DMS 273 treated with DMSO at 0.1 percent for 48 hours (cell line): Measurements from ENCODE around the gene ADH1C.
"Not testable (repeated sequence)": the region's sequence is repeated elsewhere in the genome, so short reads cannot be mapped to it uniquely, and the experiment has no call there.

Experiments
- DNase-seq: peaks from one replicate; lab custom pipeline; 2025; lab: John Stamatoyannopoulos, UW

Gene ADH1C

DNA sequence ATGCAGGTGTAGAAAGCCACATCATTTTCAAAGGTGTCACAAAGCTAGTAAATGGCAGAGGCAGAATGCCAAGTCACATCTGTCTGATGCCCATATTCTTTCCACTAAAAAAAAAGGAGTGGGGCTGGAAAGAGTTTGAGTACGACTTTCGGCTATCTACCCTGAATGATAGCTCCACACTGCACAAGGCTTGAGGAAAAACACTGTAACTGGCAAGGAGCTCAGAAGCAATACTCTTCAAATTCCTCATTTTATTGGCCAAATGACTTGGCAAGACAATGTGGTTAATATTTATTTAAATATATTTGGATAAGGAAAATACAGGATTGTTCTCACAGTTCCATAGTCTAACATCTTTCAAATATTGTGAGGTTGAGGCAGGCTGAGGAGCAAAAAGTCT, 5.4 kb upstream of the ADH1C start:
- DNase-seq, result no peak

DNA sequence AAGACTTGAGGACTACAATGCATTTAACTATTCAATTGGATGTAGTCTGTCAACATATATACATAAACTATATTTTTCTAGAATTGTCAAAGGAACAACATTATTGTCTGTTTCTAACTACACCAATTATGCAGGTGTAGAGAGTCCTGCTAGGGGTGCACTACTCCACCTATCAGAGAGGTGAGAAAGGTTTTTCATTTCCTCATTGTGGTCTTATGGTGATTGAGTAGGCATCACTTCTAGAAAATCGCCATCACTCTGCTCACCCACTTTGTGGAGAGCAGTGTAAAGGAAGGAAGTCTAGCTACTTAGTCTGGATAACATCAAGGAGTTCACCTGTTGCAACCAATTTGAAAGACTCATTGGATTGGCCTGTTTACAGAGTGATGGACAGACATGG, 4.4 kb upstream of the ADH1C start:
- DNase-seq, result no peak

DNA sequence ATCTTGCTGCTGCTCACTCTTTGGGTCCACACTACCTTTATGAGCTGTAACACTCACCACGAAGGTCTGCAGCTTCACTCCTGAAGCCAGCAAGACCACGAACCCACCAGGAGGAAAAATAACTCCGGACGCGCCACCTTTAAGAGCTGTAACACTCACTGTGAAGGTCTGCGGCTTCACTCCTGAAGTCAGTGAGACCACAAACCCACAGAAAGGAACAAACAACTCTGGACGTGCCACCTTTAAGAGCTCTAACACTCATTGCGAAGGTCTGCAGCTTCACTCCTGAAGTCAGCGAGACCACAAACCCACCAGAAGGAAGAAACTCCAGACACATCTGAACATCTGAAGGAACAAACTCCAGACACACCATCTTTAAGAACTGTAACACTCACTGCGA, 3.6 kb upstream of the ADH1C start:
- not testable (repeated sequence) for DNase-seq

DNA sequence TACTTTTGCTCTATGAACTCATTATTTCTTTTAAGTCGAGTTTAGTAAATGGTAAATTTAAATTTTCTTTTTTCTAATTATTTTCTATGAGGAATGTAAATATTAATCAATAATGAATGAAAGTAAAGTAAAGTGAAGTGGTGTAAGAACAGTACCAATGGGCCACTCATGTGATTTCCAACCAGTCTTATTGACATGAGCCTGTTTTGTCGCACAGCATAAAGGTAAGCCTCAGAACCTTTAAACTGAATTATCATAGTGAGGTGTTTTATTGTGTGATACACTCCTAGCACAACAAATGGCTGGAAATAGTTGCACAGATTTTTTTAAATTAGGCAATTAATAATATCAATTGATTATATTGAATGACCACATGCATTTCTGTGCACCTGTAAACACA, 1.1 kb downstream of the ADH1C start:
- DNase-seq, result no peak

DNA sequence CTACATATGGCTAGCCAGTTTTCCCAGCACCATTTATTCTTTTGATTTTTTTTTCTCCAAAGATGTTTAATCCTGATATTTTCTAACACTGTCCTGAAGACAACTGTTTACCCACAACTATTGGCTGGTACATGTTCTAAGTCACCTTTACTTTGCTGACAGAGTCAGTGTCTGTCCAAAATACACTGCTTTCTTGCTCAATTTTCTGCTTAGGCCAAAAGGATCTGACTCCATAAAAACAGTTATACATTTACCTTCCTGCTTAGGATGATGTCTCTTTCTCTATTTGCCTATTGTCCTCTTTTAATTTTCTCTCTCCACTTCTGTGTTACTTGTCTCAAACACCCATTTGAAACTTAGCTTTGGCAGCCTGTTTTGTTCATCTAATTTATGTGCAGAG, 3.2 kb downstream of the ADH1C start:
- no peak for DNase-seq

DNA sequence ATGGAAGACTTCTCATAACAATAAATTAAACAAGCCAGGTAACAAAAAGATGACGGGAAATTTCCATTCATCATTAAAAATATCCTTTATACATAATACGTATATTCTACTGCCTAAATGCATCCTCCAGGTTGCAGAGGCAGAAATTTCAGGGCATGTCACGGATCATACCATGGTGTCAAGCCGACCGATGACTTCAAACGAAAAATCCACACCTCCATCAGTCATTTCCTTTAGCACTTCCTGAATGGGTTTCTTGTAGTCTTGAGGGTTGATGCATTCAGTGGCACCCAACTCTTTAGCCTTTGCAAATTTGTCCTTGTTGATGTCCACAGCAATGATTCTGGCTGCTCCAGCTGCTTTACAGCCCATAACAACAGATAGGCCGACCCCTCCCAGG, 9.9 kb downstream of the ADH1C start:
- not testable (repeated sequence) for DNase-seq

DNA sequence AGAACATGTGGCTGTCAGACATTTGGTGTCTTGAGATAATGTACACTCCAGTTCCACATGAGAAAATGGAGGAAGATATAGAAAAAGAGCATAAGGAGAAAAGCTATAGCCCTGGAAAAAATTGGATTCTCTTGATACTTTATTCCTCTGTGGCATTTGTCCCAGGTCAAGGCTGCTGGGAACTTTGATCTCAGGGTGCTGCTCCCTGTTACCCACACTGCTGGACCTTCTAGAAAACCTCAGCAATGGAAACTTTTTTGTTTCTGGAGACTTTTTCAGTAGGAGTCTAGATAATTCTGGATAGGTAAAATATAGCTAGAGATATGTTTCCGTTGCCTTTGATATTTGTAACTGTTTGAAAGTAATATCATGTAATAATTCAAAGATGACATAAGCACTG, 11.1 kb downstream of the ADH1C start:
- no peak for DNase-seq

DNA sequence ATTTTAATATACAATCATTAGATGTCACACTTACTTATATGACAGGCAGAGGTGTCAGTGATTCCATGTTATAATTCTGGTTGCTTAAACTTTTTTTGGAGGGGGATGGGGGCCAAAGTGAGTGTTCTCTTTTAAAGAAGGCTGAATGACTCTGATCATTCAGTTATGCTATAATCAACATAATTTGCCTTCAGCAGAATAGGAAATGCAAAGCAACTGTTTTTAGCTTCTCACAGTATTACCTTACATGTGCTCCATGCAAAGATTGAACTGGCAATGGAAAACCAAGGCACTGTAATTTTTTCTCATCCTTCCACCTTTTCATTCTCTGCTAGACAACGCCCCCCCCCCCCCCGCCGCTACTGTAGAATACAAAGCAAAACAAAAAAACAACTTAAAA, 13.4 kb downstream of the ADH1C start:
- DNase-seq, result no peak

DNA sequence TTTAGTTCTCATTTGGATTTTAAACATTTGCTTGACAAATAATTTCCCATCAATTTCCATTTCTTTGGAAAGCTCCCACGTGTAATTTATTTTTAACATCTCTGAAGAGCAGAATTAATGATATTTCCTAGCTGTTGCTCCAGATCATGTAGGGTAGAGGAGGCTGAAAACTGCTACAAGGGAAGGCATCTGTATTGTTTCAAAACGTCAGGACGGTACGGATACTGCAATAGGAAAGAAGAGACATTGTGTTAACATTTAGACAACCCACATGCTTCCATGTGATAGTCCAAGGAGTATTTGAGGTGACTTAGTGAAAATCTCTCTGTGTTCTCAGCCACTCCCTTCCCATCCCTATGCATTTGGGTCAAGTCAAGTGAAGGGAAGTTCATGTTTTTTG, 16.0 kb downstream of the ADH1C start:
- no peak for DNase-seq

DNA sequence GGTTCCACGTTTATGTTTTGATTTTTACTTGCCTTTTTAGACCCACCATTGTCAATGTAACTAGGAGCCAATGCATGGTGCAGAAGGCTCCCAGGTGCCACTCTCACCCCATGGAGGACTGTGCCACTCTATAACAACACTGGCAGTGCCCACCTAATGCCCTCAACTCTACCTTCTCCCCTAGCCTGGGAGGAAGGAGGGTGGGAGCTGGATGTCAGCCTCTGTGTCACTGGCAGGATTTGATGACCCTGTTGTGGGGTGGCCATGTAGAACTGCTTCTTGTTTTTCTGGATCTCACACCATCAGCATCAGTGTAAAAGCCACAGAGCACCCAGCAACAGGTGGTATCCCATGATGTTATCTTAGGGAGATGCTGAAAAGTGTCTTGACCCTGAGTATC, 17.7 kb downstream of the ADH1C start:
- no peak for DNase-seq

DNA sequence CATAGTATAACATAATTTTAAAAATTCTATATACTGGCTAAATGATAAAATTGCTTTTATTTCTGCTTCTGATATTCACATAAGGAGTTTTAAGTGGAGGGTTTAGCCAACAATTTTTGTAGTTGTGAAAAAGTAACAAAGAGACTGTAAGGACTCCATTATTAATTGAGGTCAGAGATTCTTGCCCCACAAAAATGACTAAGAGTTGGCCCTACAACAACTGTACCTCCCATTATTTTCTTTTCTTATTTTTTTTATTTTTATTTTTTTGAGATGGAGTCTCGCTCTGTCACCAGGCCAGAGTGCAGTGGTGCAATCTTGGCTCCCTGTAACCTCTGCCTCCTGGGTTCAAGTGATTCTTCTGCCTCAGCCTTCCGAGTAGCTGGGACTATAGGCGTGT, 21.9 kb downstream of the ADH1C start:
- no peak for DNase-seq

DNA sequence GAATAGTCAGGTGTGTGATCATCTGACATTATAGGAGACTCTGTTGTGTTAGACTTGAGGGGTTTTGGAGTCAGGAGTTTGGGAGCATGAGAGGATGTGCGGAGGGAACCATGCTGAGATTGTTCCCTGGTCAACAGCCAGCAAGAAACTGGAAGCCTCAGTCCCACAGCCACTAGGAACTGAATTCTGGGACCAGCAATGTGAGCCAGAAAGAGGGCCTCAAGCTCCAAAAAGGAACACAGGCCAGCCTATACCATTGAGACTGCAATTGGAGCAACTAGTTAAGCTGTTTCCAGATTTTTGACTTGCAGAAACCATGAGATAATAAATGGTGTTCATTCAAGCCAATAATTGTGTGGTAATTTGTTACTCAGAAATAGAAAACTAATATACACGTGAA, 22.7 kb downstream of the ADH1C start:
- DNase-seq, result no peak

DNA sequence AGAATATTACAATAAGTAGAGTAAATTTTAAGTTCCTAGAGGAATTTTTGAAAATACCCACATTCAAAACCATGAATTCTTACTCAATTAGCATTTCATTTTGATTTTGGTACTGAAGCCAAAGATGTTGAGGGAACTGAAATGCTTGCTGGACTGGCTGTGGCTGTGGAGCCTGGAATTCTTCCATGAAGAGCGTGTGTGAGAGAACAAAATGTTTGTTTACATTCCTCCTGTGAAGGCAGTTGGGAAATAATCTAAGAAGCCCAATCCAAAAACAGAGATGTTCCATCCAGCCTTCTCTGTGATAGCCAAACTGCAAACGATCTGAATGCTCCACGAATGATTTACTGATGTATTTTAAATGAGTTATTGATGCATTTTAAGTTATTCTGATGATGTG, 27.6 kb downstream of the ADH1C start:
- no peak for DNase-seq

DNA sequence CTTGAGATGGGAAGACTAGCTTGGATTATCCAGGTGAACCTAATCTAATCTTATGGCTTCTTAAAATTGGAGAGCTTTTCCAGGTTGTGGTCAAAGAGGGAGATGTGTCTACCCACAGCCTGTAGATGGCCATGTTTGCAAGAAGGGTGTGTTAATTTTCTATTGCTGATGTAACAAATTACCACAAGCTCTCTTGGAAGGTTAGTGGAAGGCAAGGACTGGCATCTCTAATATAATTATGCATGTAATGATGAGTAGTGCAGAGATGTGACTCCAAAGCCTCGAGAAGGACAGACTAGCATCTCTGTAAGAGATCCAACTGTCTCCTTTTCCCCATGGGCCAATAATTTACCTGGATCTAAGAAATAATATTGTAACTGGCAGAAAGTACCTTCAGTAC, 28.2 kb downstream of the ADH1C start:
- no peak for DNase-seq

DNA sequence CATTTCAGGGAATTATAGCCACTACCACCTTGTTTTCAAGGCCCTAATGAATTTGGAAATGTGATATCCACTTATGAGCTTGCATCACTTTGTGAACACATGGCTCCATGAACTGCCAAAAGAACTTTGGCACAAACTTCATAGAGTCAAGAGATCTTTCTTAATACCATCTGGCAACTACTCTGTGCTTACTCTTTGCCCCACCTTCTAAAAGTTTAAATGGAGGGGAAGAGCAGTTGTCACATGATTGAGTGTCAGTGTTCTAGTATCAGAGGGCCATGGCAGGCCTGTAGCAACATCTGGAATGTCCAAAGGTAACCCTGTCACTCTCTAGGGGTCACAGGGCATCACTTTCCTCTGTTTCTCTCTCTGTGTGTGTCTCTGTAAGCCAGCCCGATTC, 28.8 kb downstream of the ADH1C start:
- peak; percentile 88 for DNase-seq

DNA sequence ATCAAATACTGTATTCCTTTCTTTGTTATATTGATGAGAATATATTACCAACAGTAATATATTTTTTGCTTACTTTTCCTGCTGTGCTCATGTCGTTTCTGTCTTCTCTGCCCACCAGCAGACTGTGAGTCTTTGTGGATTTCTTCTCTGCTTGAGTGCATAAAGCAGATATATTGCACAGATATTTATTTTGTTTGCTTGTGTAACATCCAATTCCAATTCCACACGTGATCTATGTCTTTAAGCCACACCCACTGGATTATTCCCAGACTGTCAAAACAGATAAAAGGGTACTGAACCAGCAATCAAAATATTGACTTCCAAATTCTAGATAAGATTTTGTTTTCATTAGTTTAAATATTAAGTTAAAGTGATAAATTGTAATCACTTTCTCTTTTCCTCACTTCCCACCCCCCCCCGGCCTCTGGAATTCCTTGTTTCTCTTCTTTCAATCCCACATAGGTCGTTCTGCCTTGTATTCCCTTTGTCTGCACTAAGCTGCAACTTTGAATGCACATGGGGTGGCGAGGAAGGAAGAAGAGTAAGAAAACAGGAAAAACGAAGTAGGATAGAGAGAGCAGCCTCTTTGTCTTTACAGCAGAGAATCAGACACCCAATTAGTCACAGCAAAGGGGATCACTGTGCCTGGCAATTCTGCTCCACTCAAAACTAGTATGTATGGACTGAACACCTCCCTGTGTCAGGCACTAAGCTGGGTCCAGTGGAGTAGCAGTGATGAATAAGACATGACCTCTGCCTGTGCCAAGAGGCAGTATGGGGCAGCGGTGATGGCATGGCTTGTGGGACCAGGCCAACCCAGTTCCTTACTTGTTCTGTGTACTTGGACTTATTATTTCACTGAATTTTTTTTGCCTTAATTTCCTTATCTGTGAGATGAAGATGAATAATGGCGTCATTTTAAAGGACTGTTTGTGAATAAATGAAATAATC, 31.0 kb downstream of the ADH1C start, which contains the start of gene ADH1B:
Gene ADH1B, minus strand, starts transcription at position 161 of the 951 bp plus-strand sequence. Its CDS starts 70 bp downstream, at position 91.
- DNase-seq, result no peak

DNA sequence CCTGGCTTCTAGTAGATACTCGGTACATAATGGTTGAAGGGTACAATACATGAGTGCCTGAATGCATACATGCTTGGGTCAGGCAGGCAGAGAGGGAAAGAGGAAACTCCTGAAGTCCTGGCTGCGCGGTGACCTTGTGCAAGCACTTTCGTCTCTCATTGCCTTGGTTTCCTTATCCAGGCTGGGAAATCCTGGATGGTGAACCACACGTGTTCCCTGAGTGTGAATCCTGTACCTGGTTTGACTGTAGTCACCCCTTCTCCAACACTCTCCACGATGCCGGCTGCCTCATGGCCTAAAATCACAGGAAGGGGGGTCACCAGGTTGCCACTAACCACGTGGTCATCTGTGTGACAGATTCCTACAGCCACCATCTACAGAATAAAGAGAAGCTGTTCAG, 34.7 kb downstream of the ADH1C start:
- not testable (repeated sequence) for DNase-seq

DNA sequence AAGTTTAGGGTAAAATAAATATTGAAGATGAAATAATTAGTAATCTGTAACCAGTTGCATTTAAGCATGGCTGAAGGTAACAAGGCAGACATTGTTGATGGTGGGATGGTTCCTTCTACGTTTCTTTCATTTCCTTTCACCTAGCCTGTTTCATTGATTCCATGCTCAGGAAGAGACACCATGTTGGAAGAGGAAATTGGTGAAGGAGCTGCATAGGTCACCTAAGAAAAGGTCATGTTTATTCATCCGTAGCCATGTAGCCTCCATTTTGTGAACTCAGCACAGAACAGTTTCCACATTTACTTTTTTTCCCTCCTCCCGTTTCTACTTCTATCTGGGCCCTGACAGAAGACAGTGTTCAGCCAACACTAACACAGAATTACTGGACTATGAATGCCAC, 35.2 kb downstream of the ADH1C start:
- DNase-seq, result no peak

DNA sequence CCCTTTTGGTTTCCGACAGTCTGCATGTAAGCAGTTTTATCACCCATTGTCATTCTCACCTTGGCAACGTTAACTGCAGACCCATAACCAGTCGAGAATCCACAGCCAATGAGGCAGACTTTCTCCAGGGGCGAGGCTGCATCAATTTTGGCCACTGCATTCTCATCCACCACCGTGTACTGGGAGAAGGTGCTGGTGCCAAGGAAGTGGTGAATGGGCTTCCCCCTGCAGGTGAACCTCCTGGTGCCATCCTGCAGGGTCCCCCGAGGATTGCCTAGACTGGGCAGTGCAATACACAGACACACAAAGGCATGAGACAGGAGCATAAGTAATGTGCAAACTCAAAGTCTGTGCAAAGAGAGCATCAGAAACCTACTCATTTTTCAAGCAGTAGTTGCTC, 36.7 kb downstream of the ADH1C start:
- DNase-seq, result no peak

DNA sequence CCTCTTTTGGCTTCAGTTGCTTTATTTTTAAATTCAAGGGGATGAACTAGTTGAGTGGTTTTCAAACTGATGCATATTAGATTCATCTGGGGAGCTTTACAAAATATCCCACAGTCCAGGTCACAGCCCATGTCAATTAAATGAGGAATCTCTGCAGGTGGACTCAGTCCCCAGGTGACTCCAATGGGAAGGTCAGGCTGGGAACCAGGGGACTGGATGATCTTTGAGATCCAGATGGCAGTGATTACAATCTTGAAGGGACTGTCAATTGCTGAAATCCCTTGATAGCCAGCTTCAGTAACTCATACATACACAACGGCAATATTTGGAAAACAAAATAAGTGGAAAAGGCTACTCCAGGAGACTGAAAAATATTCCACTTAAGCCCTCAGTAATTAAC, 38.3 kb downstream of the ADH1C start:
- DNase-seq, result no peak

DNA sequence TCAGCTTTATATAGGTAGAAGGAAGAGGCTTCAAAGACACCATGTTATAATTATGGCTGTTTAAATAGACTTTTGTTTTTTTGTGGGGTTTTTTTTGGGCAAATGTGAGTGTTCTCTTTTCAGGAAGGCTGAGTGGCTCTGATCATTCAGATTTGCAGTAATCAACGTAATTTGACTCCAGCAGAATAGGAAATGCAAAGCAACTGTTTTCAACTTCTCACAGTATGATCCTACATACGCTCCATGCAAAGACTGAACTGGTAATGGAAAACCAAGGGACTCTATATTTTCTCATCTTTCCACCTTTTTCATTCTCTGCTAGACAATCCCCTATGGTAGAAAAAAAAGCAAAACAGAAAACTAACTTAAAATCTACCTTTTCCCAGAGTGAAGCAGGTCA, 42.2 kb downstream of the ADH1C start:
- DNase-seq, result no peak

DNA sequence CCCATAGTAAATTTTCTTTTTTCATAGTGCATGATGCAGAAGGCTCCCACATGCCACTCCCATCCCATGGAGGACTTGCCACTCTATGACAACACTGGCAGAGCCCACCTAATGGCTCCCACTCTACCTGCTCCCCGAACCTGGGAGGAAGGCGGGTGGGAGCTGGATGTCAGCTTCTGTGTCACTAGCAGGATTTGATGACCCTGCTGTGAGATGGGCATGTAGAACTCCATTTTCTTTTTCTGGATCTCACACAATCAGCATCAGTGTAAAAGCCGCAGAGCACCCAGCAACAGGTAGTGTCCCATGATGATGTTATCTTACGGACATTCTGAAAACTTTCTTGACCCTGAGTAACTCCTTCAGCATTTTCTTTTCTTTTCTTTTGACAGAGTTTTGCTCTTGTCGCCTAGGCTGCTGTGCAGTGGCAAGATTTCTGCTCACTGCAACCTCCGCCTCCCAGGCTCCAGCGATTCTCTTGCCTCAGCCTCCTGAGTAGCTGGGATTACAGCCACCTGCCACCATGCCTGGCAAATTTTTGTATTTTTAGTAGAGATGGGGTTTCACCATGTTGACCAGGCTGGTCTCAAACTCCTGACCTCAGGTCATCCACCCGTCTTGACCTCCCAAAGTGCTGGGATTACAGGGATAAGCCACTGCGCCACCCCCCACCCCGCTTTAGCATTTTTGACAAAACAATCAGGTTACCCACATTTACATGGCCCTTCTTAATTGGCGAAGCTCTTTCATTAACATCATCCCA, 46.7 kb downstream of the ADH1C start:
- DNase-seq, result no peak
